ENCODE measurements around the gene TREM1. TPM values are rescaled to one million over a fixed set of nuclear protein-coding genes. Genes with fewer than 3 reads are reported as not detected.

Gene TREM1
- total RNA-seq, 1 donor from 2014 or later, result 2.0 TPM

Other genes starting within 250 kb of the TREM1 start
- 0.58 and 2.2 TPM in 2 replicates for gene UNC5CL, start 247.5 kb downstream of the TREM1 start, total RNA-seq
- gene TSPO2, start 244.2 kb downstream of the TREM1 start, total RNA-seq, result not detected in 2 replicates
- not detected in 2 replicates for gene APOBEC2, start 233.5 kb downstream of the TREM1 start, total RNA-seq
- 15.7 and 19.5 TPM in 2 replicates for gene OARD1, start 214.3 kb downstream of the TREM1 start, total RNA-seq
- 9.1 and 23.9 TPM in 2 replicates for gene NFYA, start 213.7 kb downstream of the TREM1 start, total RNA-seq
- gene TREML1, start 132.3 kb downstream of the TREM1 start, total RNA-seq, result not detected in 2 replicates
- gene TREM2, start 123.6 kb downstream of the TREM1 start, total RNA-seq, result not detected in 2 replicates
- gene TREML2, start 85.5 kb downstream of the TREM1 start, total RNA-seq, result 0.07 TPM in 1 of 2 replicates, not detected in the other
- not detected in 2 replicates for gene TREML4, start 58.3 kb downstream of the TREM1 start, total RNA-seq
- gene NCR2, start 48.9 kb upstream of the TREM1 start, total RNA-seq, result not detected in 2 replicates